ENCODE data around the gene ELOVL6.
A peak's percentile ranks its signal among the peaks of the same experiment; 100 is the strongest.
"Not testable (repeated sequence)": the region's sequence is repeated elsewhere in the genome, so short reads cannot be mapped to it uniquely, and the experiment has no call there.

The ELOVL6 gene

GRCh38 chr4:110196206-110196870 is 2.1 kb downstream of the ELOVL6 start:
- DNase-seq = peak; percentile 18

- no peak for DNase-seq
Measured at GRCh38 chr4:110195561-110196205, 2.7 kb downstream of the ELOVL6 start.

- peak; percentile 86 for DNase-seq
Measured at GRCh38 chr4:110193822-110194761, 4.3 kb downstream of the ELOVL6 start.

- not testable (repeated sequence) for DNase-seq
Measured at GRCh38 chr4:110193287-110193686, 5.1 kb downstream of the ELOVL6 start.

GRCh38 chr4:110190249-110190648 is 8.2 kb downstream of the ELOVL6 start:
- DNase-seq = no peak

GRCh38 chr4:110188113-110188512 is 10.3 kb downstream of the ELOVL6 start:
- DNase-seq = no peak

- DNase-seq = no peak
Measured at GRCh38 chr4:110184791-110185155, 13.6 kb downstream of the ELOVL6 start.

- DNase-seq = no peak
Measured at GRCh38 chr4:110184140-110184790, 14.2 kb downstream of the ELOVL6 start.

GRCh38 chr4:110183643-110184042 is 14.8 kb downstream of the ELOVL6 start:
- DNase-seq = peak; percentile 57

- no peak for DNase-seq
Measured at GRCh38 chr4:110183058-110183457, 15.4 kb downstream of the ELOVL6 start.

- no peak for DNase-seq
Measured at GRCh38 chr4:110181890-110182289, 16.5 kb downstream of the ELOVL6 start.

GRCh38 chr4:110175634-110176033 is 22.8 kb downstream of the ELOVL6 start:
- DNase-seq = no peak

- DNase-seq = peak; percentile 62
Measured at GRCh38 chr4:110172972-110173371, 25.4 kb downstream of the ELOVL6 start.

GRCh38 chr4:110171971-110172370 is 26.4 kb downstream of the ELOVL6 start:
- DNase-seq = no peak

GRCh38 chr4:110170861-110171260 is 27.6 kb downstream of the ELOVL6 start:
- no peak for DNase-seq

GRCh38 chr4:110165382-110166286 is 32.8 kb downstream of the ELOVL6 start:
- DNase-seq = peak; percentile 52

GRCh38 chr4:110164856-110165255 is 33.6 kb downstream of the ELOVL6 start:
- DNase-seq = no peak

GRCh38 chr4:110164251-110164650 is 34.2 kb downstream of the ELOVL6 start:
- DNase-seq = no peak

GRCh38 chr4:110163327-110164069 is 34.9 kb downstream of the ELOVL6 start:
- no peak for DNase-seq

GRCh38 chr4:110160618-110161017 is 37.8 kb downstream of the ELOVL6 start:
- DNase-seq = no peak

- no peak for DNase-seq
Measured at GRCh38 chr4:110159541-110159940, 38.9 kb downstream of the ELOVL6 start.

Measured in NCI-H2029 (cell line).